Calu3 (cell line): ENCODE data around the gene PROK2. TPM values are rescaled to one million over a fixed set of nuclear protein-coding genes. Genes with fewer than 3 reads are reported as not detected.

ENCODE experiments used
- BruUV-seq: library from RNA; stranded (reverse); fragments of 400-500 nt; replicated peaks from 2 replicates; lab custom pipeline; 2021; lab: Mats Ljungman, UMichigan
- CTCF ChIA-PET: fragments of 300-600 bp; sonication (Branson Sonifier 250); formaldehyde crosslinking; loops from one replicate; lab custom pipeline; 2022; ENCODE audit warnings: antibody characterized with exemption; lab: Charles Lee
- DNase-seq: peaks from one replicate; pipeline ENCODE4 v3.0.0; 2022
- H3K27ac Mint-ChIP-seq: one replicate; pipeline ENCODE4 v1.8.0; 2022; ENCODE audit warnings: mixed read lengths; ENCODE audit not compliant: unreplicated experiment
- H3K27me3 Mint-ChIP-seq: one replicate; pipeline ENCODE4 v1.8.0; 2022; ENCODE audit warnings: mixed read lengths; ENCODE audit not compliant: unreplicated experiment
- H3K36me3 Mint-ChIP-seq: one replicate; pipeline ENCODE4 v1.8.0; 2022; ENCODE audit warnings: mild to moderate bottlenecking, moderate library complexity, mixed read lengths; ENCODE audit not compliant: insufficient read depth, unreplicated experiment
- H3K4me1 Mint-ChIP-seq: one replicate; pipeline ENCODE4 v1.8.0; 2022; ENCODE audit warnings: mild to moderate bottlenecking, low read depth, mixed read lengths; ENCODE audit not compliant: unreplicated experiment
- H3K4me3 Mint-ChIP-seq: one replicate; pipeline ENCODE4 v1.8.0; 2022; ENCODE audit warnings: mild to moderate bottlenecking, low read depth, moderate library complexity, mixed read lengths; ENCODE audit not compliant: unreplicated experiment
- H3K9me3 Mint-ChIP-seq: one replicate; pipeline ENCODE4 v1.8.0; 2022; ENCODE audit warnings: low read depth, mixed read lengths; ENCODE audit not compliant: unreplicated experiment
- CTCF ChIP-seq: fragments of 200-600 bp; IDR thresholded peaks from one replicate; pipeline ENCODE4 v1.8.0; 2022; ENCODE audit warnings: antibody characterized with exemption; ENCODE audit not compliant: unreplicated experiment
- intact Hi-C: fragments of 100-400 bp; cut with micrococcal nuclease; formaldehyde crosslinking; loops from one replicate; pipeline ENCODE4 v1.10.0; 2022; ENCODE audit not compliant: unreplicated experiment
- total RNA-seq: library from RNA; stranded (reverse); gene quantifications from 2 replicates; pipeline ENCODE4 v1.2.3, GENCODE V29; 2022

Gene PROK2
- total RNA-seq, 1 experiment from 2014 or later, result not detected

- Mint-ChIP-seq H3K27me3 (peaks cover 15% of the 10 kb centered on the region), H3K36me3 (peaks cover 5% of the 10 kb centered on the region), H3K27ac (no peak overlapping the region), H3K4me1 (peaks cover 8% of the 10 kb centered on the region), H3K4me3 (no peak overlapping the region), H3K9me3 (no peaks in the 10 kb centered on the region)
- intact Hi-C loops, result no loop called here
- CTCF ChIA-PET, result no interaction called here
- no peak for TF ChIP-seq CTCF
- no TSS peak for BruUV-seq
- no peak for DNase-seq
Measured at GRCh38 chr3:71779674-71780377, 5.1 kb downstream of the PROK2 start.

GRCh38 chr3:71778353-71778752, 6.6 kb downstream of the PROK2 start:
- CTCF ChIA-PET, result no interaction called here
- Mint-ChIP-seq H3K36me3 (no peaks in the 10 kb centered on the region), H3K4me1 (no peaks in the 10 kb centered on the region), H3K27ac (no peak overlapping the region), H3K4me3 (no peak overlapping the region), H3K9me3 (no peaks in the 10 kb centered on the region), H3K27me3 (peaks cover 13% of the 10 kb centered on the region)
- no peak for TF ChIP-seq CTCF
- no peak for DNase-seq
- intact Hi-C loops, result no loop called here
- BruUV-seq, result no TSS peak

- no peak for DNase-seq
- Mint-ChIP-seq H3K4me3 (no peak overlapping the region), H3K27me3 (peaks cover 13% of the 10 kb centered on the region), H3K27ac (no peak overlapping the region), H3K4me1 (no peaks in the 10 kb centered on the region), H3K36me3 (no peaks in the 10 kb centered on the region), H3K9me3 (no peaks in the 10 kb centered on the region)
- no peak for TF ChIP-seq CTCF
- intact Hi-C loops, result no loop called here
- no TSS peak for BruUV-seq
- CTCF ChIA-PET, result no interaction called here
Measured at GRCh38 chr3:71776538-71776937, 8.4 kb downstream of the PROK2 start.

- CTCF ChIA-PET, result no interaction called here
- Mint-ChIP-seq H3K27ac (no peak overlapping the region), H3K4me3 (no peak overlapping the region), H3K4me1 (no peaks in the 10 kb centered on the region), H3K9me3 (no peaks in the 10 kb centered on the region), H3K36me3 (no peaks in the 10 kb centered on the region), H3K27me3 (peaks cover 13% of the 10 kb centered on the region)
- no TSS peak for BruUV-seq
- intact Hi-C loops, result no loop called here
- no peak for DNase-seq
- TF ChIP-seq CTCF, result no peak
Measured at GRCh38 chr3:71771884-71772283, 13.1 kb downstream of the PROK2 start.
